NCI-H446 (cell line): ENCODE data around the gene ZNF317.
A peak's percentile ranks its signal among the peaks of the same experiment; 100 is the strongest.

ENCODE experiments used
- DNase-seq, 2 experiments: peaks; one replicate each; lab custom pipeline; 2025; lab: John Stamatoyannopoulos, UW

The ZNF317 gene

DNA sequence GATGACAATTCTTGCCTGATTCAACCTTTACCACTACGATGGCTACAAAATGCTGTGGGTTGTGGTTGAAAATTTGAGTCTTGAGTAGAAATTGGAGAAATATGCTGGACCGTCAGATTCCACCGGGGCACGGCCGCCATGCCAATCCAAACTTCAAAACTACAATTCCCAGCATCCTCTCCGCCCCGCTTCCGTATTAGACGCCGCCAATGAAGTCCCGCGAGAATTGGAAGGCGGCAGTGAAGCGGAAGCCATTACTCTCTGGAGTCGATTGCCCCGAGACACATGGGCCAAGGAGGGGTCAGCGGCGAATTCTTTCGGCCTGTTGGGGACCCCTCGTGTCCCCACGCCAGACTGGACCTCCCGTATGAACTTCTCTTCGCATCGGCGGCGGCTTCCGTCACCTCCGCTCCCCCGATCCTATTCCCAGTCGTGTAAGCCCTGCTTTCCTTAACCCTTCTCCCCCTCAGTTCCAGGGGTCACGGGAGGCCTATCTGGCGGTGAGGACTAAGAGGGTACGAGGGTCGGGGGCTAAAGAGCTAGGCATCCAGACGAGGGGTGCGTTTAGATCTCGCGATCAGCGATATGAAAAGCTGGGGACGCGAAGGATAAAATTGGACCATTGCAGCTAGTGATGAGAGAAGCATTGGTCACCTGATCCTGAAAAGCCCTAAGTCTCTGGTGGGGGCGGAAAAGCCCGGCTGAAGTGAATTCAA, at the start of gene ZNF317:
Gene ZNF317, plus strand, starts transcription at position 239 of the 716 bp plus-strand sequence. CDS start 15,620 bp downstream, outside the sequence.
- peak; percentile 94 to 95 for DNase-seq

GRCh38 chr19:9107375-9107774, 32.8 kb upstream of the ZNF317 start, which contains the start of gene OR7G2:
Gene OR7G2 (minus strand): TSS chr19:9107475. CDS start chr19:9103243, 4,232 bp downstream.
- DNase-seq: no peak

DNA sequence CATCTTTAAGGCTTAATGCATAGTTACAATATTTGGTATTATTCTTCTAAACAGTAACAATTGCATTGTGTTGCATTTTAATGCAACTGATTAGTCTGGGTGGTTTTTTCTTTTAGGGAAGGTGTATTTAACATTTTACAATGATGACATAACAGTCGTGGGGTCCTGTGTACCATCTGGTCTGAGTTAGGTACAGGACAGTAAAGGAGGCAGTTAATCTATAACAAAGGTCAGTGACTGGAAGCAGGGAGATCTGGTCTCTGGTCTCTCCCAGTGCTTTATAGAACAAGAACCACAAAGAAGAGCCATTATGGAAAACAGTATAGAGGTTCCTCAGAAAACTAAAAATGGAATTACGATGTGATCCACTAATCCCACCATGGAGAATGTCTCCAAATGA, 30.2 kb upstream of the ZNF317 start:
- DNase-seq: no peak

GRCh38 chr19:9115307-9115813, 24.8 kb upstream of the ZNF317 start, which contains the start of gene OR7G1:
Gene OR7G1 (minus strand): TSS chr19:9115763. CDS start chr19:9115763, 0 bp downstream.
- no peak for DNase-seq

- DNase-seq: no peak
These were observed 23.6 kb upstream of the ZNF317 start for GRCh38 chr19:9116547-9116946.

- no peak for DNase-seq
These were observed 13.2 kb upstream of the ZNF317 start, which contains the start of gene OR7G3 for GRCh38 chr19:9126900-9127405. Gene OR7G3 (minus strand): TSS chr19:9126950. CDS start chr19:9126950, 0 bp downstream.

DNA sequence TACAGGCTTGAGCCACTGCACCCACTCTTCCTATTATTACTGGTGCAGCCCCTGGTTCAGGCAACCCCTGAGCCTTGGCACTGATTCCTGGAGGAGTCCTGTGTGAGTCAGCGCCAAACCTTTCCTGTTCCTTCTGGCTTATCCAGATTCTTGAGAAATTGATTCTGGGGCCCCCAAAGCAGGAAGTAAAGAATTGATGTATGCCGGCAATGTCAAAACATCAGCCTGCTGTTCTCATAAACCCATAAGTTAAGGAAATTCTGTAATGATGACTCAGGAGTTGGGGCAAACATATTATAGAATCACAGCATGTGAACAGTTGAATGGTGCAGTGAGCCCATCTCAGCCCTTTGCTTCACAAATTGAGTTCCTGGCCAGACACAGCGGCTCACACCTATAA, 12.0 kb upstream of the ZNF317 start:
- DNase-seq: no peak

DNA sequence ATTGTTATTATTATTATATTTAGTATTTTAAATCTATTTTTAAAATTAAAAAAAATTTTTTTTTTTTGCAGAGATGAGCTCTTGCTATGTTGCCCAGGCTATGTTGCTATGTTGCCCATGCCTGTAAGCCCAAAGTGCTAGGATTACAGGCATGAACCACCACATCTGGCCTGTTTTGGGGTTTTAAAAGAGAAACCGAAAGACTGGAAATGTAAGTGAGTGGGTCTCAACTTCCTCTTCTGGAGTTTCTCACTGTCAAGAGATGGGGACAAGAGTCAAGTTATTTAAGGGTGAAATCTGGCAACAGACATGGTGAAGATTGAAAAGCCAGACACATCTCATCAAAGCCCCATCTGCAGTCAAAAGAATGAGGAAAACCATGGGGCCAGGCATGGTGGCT, 9.2 kb upstream of the ZNF317 start:
- DNase-seq: no peak

GRCh38 chr19:9132422-9132821, 7.8 kb upstream of the ZNF317 start:
- no peak for DNase-seq

DNA sequence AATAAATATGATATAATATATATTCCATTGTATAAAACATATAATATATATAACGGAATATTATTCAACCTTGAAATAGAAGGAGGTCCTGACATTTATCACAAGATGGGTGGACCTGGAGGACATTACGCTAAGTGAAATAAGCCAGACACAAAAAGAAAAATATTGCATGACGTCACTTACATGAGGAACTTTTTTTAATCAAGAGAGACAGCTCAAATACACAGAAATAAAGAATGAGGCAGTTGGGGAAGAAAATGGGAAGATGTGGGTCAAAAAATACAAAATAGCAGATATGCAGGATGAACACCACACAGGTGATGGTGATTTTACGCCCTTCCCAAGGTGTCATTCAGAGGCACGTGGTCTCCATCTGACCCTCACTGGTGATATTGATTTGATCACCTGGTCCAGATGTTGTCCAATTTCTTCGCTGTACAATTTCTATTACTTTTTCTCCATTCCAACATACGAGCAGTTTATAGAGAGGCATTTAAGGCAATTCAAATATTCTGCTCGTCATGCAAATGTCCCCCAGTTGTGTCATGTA, 513 bp upstream of the ZNF317 start:
- peak in 1 of 2 experiments; percentile 9 for DNase-seq

DNA sequence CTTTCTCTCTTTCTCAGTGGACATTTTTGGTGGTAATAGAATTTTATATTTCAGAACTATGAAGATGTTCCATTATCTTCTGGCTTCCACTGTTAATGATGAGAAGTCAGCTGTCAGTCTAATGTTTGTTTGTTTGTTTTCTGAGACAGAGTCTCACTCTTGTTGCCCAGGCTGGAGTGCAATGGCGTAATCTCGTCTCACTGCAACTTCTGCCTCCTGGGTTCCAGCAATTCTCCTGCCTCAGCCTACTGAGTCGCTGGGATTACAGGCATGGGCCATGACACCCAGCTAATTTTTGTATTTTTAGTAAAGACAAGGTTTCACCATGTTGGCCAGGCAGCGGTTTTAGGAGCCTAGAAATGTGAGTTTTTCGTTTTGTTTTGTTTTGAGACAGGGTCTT, 4.7 kb downstream of the ZNF317 start:
- no peak for DNase-seq

GRCh38 chr19:9146882-9147281, 6.7 kb downstream of the ZNF317 start:
- no peak for DNase-seq

- no peak for DNase-seq
These were observed 8.5 kb downstream of the ZNF317 start for GRCh38 chr19:9148697-9149096.

- DNase-seq: no peak
These were observed 9.8 kb downstream of the ZNF317 start for GRCh38 chr19:9149997-9150396.

GRCh38 chr19:9150650-9151049, 10.5 kb downstream of the ZNF317 start:
- DNase-seq: no peak

GRCh38 chr19:9151367-9151766, 11.2 kb downstream of the ZNF317 start:
- DNase-seq: no peak

DNA sequence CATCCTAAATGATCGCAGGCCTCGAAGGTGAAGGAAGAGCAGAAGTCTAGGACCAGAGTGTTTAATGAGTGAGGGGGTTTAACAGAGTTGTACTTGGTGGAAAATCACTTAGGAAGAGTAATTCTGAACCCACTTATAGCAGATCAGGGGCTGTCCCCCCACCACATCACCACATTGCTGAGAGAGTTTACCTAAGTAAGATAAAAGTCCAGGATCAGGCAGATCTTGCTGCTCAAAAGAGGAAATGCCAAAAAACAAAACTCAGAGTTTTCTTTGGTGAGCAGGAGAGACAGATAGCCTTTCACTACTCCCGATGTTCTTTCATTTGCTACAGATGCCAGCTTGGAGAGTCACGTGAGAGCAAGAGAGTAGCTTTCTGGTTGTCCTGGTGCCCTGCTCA, 15.4 kb downstream of the ZNF317 start:
- no peak for DNase-seq

- DNase-seq: no peak
These were observed 16.1 kb downstream of the ZNF317 start for GRCh38 chr19:9156304-9156703.

GRCh38 chr19:9159891-9160290, 19.7 kb downstream of the ZNF317 start:
- no peak for DNase-seq

DNA sequence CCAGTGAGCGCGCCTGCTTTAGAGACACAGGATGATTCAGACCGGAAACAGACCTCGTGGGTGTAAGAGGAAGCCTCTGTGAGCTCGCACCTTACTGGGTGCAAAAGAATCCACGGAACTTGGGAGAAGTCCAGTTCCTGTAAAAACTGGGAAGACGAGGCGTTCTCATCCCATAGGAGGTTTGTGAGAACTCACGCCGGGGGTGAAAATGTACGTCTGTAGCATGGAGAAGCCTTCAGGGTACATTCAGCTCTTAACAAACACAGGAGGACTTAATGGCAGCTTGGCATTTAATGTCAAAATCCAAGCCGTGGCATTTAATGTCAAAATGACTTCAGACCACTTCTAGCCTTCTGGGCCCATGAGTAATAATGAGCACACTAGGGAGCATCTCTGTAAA, 21.2 kb downstream of the ZNF317 start:
- DNase-seq: no peak

DNA sequence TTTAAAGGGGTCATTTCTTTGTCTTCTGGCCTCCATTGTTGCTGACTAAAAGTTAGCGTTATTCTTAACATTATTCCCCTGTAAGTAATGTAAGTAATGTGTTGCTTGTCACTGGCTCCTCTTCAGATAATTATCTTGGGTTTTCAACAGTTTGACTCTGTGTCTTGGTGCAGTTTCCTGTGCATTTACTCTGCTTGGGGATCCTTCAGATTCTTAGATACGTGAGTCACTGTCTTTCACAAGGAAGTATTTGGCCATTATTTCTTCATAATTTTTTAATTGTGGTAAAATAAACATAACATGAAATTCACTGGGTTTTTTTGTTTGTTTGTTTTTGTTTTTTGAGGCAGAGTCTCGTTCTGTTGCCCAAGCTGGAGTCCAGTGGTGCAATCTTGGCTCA, 25.1 kb downstream of the ZNF317 start:
- no peak for DNase-seq

GRCh38 chr19:9166846-9167245, 26.6 kb downstream of the ZNF317 start:
- DNase-seq: no peak

DNA sequence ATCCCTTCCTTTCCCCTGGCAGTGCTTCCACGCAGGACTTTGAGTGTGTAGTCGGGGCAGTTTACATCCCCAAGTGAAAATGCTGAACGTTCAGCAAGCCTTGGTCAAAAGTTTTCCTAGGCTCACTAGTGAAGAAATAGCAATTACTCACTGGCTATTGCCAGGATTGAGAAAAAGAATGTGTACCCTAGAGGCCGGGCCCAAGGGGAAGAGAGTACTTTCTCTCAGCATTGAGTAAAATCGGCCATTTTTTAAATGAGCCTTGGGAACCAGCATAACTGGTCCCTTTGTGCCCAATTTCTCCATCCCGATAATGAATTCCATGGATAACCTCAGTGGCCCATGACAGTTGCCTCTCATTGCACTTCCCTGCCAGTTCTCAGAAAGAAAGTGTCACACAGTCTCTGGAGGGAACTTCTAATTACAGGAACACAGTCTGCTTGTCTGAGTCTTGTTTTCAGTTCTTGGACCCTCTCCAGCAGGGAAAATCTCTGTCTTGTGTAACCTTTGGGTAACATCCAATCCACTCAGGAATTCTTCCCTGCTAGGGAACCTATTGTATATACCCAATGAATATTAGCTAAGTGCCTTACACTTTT, 31.3 kb downstream of the ZNF317 start:
- DNase-seq: no peak
